GM12875 (cell line): Measurements from ENCODE around the gene G0S2.

Experiments used
- H3K4me3 ChIP-seq: one replicate; pipeline ENCODE4 v1.5.1; 2011; ENCODE audit warnings: low read depth, low read length, control low read depth
- TF ChIP-seq, protein P1 (sequence below): IDR thresholded peaks from 2 replicates; pipeline ENCODE4 v1.5.1; 2011; ENCODE audit warnings: low read depth, mild to moderate bottlenecking, control low read depth, inconsistent platforms, low read length, moderate library complexity, borderline replicate concordance; ENCODE audit not compliant: insufficient read depth

G0S2 gene, protein sequence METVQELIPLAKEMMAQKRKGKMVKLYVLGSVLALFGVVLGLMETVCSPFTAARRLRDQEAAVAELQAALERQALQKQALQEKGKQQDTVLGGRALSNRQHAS

DNA sequence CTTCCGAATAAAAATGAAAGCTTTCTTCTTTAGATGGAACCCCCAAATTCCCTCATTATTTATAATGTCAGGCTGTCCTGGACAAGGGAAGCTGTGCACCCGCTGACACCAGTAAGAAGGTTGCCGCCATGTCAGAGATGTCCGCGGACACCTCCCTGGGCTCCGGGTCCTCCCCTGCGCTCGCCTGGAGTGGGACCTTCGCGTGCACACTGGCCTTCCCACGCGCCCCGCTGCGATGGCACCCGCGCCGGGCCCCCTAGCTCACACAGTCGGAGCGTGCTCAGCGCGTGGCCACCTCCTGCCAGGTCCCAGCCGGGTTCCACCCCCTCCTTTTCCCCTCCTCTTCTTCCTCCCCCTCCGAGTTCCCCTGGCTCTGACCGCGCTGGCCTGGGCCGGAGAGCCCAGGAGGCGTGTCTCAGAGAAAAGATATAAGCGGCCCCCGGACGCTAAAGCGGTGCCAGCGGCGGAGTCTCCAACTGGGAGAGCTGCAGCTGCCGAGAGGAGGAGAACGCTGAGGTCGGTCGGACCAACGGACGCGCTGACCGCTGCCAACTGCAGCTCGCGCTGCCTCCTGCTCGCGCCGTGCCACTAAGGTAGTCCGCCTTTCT is at the start of gene G0S2:
G0S2 (plus strand) TSS at position 456 of the 608 bp plus-strand sequence. CDS start 273 bp downstream, outside the sequence.
- TF ChIP-seq, protein P1, sequence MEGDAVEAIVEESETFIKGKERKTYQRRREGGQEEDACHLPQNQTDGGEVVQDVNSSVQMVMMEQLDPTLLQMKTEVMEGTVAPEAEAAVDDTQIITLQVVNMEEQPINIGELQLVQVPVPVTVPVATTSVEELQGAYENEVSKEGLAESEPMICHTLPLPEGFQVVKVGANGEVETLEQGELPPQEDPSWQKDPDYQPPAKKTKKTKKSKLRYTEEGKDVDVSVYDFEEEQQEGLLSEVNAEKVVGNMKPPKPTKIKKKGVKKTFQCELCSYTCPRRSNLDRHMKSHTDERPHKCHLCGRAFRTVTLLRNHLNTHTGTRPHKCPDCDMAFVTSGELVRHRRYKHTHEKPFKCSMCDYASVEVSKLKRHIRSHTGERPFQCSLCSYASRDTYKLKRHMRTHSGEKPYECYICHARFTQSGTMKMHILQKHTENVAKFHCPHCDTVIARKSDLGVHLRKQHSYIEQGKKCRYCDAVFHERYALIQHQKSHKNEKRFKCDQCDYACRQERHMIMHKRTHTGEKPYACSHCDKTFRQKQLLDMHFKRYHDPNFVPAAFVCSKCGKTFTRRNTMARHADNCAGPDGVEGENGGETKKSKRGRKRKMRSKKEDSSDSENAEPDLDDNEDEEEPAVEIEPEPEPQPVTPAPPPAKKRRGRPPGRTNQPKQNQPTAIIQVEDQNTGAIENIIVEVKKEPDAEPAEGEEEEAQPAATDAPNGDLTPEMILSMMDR = no peak
- peak within 1 kb of the TSS; percentile 31 for H3K4me3 ChIP-seq

- TF ChIP-seq, protein P1 = no peak
- H3K4me3 ChIP-seq = no peak overlapping the region
These were observed 49.4 kb upstream of the G0S2 start for GRCh38 chr1:209625791-209626285.

DNA sequence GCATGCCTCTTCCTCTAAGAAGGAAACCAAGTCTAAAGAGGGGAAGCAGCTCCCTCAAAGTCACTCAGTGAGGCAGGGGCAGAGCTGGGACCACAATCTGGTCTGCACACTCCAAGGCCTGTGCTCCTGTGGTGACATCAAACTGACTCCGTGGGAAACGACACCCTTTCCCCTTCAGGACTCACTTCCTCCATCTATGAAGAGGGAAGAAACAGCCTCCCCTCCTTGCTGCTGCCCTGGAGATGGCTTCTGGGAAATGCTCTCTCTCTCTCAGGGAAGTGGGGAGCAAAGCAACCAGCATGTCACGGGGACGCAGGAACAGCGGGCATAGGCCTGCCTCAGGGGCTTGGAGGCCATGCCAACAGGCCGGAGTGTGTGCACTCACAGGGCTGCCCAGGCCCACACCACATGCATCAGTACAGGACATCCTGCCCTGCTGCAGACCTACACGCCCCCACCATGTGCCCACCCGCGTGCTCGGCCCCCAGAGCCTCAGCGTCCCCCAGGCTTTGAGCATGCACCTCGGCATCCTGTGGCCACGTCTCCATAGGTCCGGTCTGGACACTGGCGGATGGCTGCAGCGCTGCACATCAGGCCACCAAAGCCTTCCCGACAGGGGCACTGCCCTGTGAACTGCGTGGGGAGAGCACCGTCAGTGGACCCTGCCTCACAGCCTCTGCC is 48.7 kb upstream of the G0S2 start:
- H3K4me3 ChIP-seq = no peak overlapping the region
- TF ChIP-seq, protein P1 = no peak

GRCh38 chr1:209627027-209627731 is 48.0 kb upstream of the G0S2 start:
- no peak overlapping the region for H3K4me3 ChIP-seq
- TF ChIP-seq, protein P1 = no peak

GRCh38 chr1:209627732-209628196 is 47.4 kb upstream of the G0S2 start:
- TF ChIP-seq, protein P1 = peak; percentile 98
- H3K4me3 ChIP-seq = no peak overlapping the region

DNA sequence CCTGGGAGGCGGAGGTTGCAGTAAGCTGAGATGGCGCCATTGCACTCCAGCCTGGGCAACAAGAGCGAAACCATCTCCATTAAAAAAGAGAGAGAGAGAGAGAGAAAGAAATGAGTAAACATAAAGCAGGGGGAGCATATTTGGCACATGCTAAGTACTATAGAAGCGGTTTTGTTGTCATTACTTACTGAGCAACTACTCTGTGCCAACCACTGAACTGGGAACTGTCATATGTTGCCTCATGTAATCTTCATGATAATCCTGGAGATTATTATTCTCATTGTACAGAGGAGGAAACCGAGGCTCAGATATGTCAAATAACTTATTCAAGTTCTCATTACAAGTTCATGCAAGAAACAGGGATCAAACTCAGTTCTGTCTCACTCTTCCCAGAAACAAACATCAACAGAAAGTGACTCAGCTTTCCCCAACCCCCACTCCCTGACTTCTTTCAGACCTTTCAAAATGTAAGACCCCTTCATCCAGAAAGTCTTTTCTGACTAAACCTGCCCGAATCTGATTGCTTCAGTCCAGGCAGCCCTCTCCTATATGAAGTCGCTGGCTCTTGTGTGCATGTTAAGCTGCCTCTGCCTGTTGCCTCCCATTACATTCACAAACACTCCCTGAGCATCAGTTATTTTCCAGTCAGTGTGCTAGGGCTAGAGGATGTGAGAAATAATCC is 46.5 kb upstream of the G0S2 start:
- H3K4me3 ChIP-seq = no peak overlapping the region
- TF ChIP-seq, protein P1 = no peak
